WI38 (cell line): ENCODE results near the gene CHMP5.

Experiments used
- H3K4me3 ChIP-seq: 2 replicates; pipeline ENCODE4 v1.5.1; 2011; ENCODE audit warnings: low read depth, mild to moderate bottlenecking, control low read depth, low read length
- TF ChIP-seq, protein P1 (sequence below): IDR thresholded peaks from 2 replicates; pipeline ENCODE4 v1.5.1; 2012; ENCODE audit warnings: low read depth, mild to moderate bottlenecking, control low read depth, low read length

The CHMP5 gene

DNA sequence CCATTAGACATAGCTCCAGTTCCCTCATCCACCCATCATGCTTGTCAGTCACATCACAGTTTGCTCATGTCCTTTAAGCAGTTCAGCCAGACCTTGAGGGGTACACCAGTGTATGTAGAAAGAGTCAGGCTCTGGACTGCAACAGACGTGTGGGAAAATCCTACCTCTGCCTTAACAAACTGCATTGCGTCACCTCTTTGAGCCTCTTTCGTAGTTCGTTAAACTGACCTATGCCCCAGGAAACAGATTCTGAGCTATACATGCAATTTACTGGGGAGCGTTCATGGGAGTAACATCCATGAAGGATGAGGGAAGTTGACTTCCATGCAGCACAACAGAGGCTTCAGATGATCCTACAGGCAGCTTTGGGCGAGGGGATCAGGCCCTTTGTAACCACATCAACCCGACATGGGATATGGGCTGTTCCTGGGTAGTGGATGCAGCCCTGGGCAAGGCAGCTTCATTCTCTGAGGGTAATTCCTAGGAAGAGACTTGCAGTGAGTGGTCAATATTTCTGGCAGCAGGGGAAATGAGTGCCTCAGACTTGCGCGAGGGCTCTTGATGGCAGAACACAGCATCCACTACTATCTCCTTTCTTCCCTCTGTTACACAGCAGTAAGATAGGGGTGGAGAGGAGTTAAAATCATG is 20.6 kb upstream of the CHMP5 start:
- TF ChIP-seq, protein P1, sequence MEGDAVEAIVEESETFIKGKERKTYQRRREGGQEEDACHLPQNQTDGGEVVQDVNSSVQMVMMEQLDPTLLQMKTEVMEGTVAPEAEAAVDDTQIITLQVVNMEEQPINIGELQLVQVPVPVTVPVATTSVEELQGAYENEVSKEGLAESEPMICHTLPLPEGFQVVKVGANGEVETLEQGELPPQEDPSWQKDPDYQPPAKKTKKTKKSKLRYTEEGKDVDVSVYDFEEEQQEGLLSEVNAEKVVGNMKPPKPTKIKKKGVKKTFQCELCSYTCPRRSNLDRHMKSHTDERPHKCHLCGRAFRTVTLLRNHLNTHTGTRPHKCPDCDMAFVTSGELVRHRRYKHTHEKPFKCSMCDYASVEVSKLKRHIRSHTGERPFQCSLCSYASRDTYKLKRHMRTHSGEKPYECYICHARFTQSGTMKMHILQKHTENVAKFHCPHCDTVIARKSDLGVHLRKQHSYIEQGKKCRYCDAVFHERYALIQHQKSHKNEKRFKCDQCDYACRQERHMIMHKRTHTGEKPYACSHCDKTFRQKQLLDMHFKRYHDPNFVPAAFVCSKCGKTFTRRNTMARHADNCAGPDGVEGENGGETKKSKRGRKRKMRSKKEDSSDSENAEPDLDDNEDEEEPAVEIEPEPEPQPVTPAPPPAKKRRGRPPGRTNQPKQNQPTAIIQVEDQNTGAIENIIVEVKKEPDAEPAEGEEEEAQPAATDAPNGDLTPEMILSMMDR = no peak

DNA sequence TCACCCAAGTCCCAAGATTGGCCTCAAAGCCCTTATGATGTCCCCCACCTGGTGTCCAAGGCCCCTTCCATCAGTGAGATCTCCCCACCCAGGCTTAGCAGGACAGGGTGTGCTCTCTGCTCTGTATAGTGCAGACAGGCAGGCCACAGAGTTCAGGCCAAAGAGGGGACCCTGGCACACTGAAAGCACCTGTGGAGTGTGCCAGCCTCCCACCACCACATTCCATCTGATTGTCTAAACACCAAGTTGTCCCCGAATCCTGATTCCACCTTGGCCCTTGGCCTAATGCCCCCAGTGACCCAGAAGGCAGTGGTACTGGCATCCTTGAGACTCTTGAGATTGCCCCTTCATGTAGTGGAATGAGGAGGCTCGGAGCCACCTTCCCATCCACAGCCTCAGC is 19.5 kb upstream of the CHMP5 start:
- TF ChIP-seq, protein P1 = no peak
- no peak overlapping the region for H3K4me3 ChIP-seq

More for the DNA sequence above, 20.6 kb upstream of the CHMP5 start:
- H3K4me3 ChIP-seq = no peak overlapping the region

DNA sequence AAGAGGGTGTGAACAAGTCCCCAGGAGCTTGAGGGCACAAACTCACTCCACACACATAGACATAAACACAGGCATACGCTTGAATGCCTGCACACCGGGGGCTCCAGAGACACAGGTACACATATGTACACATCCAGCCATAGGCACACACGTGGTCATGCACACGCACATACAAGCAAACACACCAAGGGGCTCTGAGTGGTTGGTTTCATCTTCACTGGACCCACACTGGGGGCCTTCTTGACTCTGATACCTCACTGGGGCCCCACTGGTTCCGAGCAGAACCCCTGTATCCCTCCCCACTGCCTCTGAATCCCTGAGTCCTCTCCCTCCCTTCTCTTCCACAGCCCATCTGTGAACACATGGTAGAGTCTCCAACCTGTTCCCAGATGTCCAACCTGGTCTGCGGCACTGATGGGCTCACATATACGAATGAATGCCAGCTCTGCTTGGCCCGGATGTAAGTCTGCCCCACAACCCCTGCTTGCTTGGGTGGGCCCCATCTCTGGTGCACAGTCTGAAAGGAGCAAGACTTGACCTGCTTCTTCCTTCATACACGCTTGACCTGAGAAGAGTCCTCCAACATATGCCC is 18.5 kb upstream of the CHMP5 start:
- no peak overlapping the region for H3K4me3 ChIP-seq

DNA sequence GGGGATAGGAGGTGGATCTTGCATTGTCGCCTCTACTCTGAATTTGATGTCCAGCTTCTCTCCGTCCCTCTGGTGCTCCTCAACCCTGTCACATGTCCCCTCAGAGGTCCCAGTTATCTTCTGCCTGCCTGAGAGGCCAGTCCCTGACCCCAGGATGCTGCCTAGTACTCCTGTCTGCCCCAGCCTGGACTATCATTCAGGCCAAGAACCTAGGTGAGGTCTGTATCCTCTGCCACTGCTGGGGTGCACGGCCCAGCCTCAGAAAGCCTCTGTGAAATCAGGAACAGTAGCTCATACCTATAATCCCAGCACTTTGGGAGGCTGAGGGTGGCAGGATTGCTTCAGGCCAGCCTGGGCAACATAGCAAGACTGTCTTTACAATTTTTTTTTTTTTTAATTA is 16.2 kb upstream of the CHMP5 start:
- TF ChIP-seq, protein P1 = no peak
- no peak overlapping the region for H3K4me3 ChIP-seq

More for the DNA sequence above, 18.5 kb upstream of the CHMP5 start:
- TF ChIP-seq, protein P1 = no peak

DNA sequence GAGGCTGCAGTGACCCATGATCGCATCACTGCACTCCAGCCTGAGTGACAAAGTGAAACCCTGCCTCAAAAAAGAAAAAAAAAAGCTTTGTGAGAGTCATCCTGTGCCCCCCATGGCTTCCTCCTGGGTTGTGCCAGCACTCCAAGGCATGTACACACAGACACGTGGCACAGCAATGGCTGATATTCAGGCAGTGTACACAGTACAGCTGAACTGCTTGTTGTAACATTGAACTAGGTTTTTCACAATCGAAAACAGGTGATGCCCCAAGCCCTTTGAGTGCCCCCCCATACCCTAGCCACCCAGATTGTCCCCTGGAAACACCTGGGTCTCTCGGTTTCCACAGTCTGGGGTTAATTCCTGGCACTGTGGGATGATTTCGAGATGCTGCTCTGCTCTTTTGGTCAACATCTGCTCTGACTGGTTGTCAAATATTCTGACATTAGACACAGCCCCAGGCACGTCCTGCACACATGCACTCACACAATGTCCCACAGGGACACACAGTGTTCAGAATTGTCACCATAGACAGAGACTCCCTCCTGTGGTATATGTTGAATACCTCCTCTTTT is 15.7 kb upstream of the CHMP5 start:
- no peak overlapping the region for H3K4me3 ChIP-seq
- TF ChIP-seq, protein P1 = no peak

DNA sequence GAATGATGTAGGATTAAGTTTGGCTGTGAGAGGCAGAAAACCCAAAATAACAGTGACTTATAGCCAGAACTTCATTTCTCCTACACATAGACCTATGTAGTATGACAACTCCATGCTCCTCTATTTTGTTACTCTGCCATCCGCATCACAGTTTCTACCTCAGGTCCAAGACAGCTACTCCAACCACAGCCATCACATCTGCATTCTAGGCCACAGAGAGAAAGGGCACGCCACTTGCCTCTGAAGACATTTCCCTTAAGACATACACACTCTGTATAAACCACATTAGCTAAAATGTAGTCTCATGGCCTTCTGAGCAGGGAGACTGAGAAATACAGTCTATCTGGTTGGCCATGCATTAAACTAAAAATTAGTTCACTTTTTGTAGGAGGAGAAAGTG is 14.9 kb upstream of the CHMP5 start:
- H3K4me3 ChIP-seq = no peak overlapping the region

More for the DNA sequence above, 14.9 kb upstream of the CHMP5 start:
- TF ChIP-seq, protein P1 = no peak
